ENCODE measurements around the gene CORO2B.

Gene CORO2B

DNA sequence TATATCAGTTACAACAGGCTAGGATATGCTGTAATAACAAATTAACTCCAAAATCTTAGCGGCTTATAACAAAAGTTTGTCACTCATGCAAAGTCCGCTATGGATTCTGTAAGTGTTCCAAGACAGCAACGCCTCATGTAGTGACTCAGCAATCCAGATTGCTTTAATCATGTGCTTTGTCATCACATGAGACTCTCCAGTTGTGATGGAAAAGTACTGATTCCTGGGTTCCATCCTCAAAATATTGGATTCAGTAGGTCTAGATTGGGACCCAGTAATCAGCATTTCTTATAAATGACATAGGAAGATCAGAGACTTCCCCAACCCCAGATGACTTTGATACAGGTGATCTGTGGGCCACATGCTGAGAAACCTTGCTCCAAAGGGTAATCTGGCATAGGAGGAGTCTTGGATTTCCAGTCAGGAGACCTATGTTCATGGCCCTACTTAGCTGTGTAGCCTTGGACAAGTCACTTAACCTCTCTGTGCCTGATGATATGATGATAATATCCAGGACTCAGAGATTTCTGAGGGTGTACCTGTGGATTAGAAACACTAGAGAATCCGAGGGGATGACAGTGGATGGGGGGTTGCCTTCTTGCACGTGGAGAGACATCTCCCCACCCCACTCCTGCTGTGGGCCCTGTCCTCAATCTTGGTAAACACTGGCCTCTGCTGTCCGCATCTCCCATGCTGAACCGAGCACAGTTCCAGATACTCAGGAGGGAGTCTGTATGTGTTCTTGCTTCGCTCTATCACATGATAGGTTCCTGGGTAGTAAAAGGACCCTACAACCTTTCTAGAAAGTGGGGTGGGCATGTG, 65.5 kb downstream of the CORO2B start:
- no peak for TF ChIP-seq GABPA (IDR thresholded peaks at IDR 0.05; ENCODE audit: low read depth)
- TF ChIP-seq, protein P1, sequence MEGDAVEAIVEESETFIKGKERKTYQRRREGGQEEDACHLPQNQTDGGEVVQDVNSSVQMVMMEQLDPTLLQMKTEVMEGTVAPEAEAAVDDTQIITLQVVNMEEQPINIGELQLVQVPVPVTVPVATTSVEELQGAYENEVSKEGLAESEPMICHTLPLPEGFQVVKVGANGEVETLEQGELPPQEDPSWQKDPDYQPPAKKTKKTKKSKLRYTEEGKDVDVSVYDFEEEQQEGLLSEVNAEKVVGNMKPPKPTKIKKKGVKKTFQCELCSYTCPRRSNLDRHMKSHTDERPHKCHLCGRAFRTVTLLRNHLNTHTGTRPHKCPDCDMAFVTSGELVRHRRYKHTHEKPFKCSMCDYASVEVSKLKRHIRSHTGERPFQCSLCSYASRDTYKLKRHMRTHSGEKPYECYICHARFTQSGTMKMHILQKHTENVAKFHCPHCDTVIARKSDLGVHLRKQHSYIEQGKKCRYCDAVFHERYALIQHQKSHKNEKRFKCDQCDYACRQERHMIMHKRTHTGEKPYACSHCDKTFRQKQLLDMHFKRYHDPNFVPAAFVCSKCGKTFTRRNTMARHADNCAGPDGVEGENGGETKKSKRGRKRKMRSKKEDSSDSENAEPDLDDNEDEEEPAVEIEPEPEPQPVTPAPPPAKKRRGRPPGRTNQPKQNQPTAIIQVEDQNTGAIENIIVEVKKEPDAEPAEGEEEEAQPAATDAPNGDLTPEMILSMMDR (IDR thresholded peaks at IDR 0.05; ENCODE audit: insufficient read depth, low read length) = no peak
- TF ChIP-seq POLR2AphosphoS5 (IDR thresholded peaks at IDR 0.05; ENCODE audit: low read depth) = no peak
- TF ChIP-seq, protein P2, sequence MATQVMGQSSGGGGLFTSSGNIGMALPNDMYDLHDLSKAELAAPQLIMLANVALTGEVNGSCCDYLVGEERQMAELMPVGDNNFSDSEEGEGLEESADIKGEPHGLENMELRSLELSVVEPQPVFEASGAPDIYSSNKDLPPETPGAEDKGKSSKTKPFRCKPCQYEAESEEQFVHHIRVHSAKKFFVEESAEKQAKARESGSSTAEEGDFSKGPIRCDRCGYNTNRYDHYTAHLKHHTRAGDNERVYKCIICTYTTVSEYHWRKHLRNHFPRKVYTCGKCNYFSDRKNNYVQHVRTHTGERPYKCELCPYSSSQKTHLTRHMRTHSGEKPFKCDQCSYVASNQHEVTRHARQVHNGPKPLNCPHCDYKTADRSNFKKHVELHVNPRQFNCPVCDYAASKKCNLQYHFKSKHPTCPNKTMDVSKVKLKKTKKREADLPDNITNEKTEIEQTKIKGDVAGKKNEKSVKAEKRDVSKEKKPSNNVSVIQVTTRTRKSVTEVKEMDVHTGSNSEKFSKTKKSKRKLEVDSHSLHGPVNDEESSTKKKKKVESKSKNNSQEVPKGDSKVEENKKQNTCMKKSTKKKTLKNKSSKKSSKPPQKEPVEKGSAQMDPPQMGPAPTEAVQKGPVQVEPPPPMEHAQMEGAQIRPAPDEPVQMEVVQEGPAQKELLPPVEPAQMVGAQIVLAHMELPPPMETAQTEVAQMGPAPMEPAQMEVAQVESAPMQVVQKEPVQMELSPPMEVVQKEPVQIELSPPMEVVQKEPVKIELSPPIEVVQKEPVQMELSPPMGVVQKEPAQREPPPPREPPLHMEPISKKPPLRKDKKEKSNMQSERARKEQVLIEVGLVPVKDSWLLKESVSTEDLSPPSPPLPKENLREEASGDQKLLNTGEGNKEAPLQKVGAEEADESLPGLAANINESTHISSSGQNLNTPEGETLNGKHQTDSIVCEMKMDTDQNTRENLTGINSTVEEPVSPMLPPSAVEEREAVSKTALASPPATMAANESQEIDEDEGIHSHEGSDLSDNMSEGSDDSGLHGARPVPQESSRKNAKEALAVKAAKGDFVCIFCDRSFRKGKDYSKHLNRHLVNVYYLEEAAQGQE (IDR thresholded peaks at IDR 0.05; ENCODE audit: insufficient replicate concordance, low read depth) = no peak
- no peak for TF ChIP-seq SPI1 (IDR thresholded peaks at IDR 0.05; ENCODE audit: borderline replicate concordance, low read depth)
- Histone ChIP-seq H3K27me3 (ENCODE audit: insufficient read depth, poor library complexity, severe bottlenecking) (no peaks in the 10 kb centered on the region), H3K27ac (replicated peaks) (no peak overlapping the region), H3K4me3 (replicated peaks; ENCODE audit: insufficient read depth, low read length) (no peak overlapping the region)
- DNase-seq (ENCODE audit: low read depth in 1 of 2, low spot score in 1 of 2) = no peak

DNA sequence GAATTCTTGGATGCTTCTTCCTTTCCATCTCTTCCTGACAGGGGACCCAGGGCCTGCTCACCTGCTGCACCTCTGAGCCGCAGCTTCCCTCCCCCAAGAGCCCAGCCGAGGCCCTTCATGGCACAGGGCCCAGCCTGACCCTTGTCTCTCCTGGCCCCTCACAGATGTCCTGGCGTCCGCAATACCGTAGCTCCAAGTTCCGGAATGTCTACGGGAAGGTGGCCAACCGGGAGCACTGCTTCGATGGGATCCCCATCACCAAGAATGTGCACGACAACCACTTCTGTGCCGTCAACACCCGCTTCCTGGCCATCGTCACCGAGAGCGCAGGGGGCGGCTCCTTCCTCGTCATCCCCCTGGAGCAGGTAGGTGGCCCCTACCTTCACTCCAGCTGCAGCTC, 66.2 kb downstream of the CORO2B start:
- TF ChIP-seq GABPA (IDR thresholded peaks at IDR 0.05; ENCODE audit: low read depth) (no peak), SPI1 (IDR thresholded peaks at IDR 0.05; ENCODE audit: borderline replicate concordance, low read depth) (no peak), POLR2AphosphoS5 (IDR thresholded peaks at IDR 0.05; ENCODE audit: low read depth) (no peak)
- TF ChIP-seq, protein P2 (IDR thresholded peaks at IDR 0.05; ENCODE audit: insufficient replicate concordance, low read depth) = no peak
- TF ChIP-seq, protein P1 (IDR thresholded peaks at IDR 0.05; ENCODE audit: insufficient read depth, low read length) = no peak
- Histone ChIP-seq H3K27ac (replicated peaks) (no peak overlapping the region), H3K27me3 (ENCODE audit: insufficient read depth, poor library complexity, severe bottlenecking) (no peaks in the 10 kb centered on the region), H3K4me3 (replicated peaks; ENCODE audit: insufficient read depth, low read length) (no peak overlapping the region)
- DNase-seq (ENCODE audit: low read depth in 1 of 2, low spot score in 1 of 2) = no peak

DNA sequence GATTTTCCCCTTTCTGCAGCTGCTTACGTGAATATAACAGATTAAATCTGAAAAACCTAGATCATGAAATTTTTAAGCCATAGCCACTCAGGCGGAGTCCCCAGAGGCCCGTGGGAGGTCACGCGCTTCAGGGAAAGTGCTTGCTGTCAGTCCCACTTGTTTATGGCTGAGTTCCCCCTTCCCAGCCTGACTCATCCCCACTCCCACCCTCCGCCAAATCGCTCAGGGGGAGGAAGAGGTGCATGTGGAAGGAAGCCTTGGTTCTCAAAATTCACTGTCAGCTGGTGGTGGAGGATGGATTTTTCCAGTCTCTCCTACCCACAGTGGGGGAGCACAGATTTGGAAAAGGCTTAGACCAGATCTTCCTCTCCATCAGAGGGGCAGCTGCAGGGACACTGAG, 67.4 kb downstream of the CORO2B start:
- TF ChIP-seq, protein P2 (IDR thresholded peaks at IDR 0.05; ENCODE audit: insufficient replicate concordance, low read depth) = no peak
- TF ChIP-seq, protein P1 (IDR thresholded peaks at IDR 0.05; ENCODE audit: insufficient read depth, low read length) = no peak
- no peak for TF ChIP-seq POLR2AphosphoS5 (IDR thresholded peaks at IDR 0.05; ENCODE audit: low read depth)
- TF ChIP-seq SPI1 (IDR thresholded peaks at IDR 0.05; ENCODE audit: borderline replicate concordance, low read depth) = no peak
- TF ChIP-seq GABPA (IDR thresholded peaks at IDR 0.05; ENCODE audit: low read depth) = no peak
- no peak for DNase-seq (ENCODE audit: low read depth in 1 of 2, low spot score in 1 of 2)

More for the DNA sequence above, 67.4 kb downstream of the CORO2B start:
- Histone ChIP-seq H3K4me3 (replicated peaks; ENCODE audit: insufficient read depth, low read length) (no peak overlapping the region), H3K27ac (replicated peaks) (no peak overlapping the region), H3K27me3 (ENCODE audit: insufficient read depth, poor library complexity, severe bottlenecking) (no peaks in the 10 kb centered on the region)
